ENCODE data around the gene OTULIN. TPM values are rescaled to one million over a fixed set of nuclear protein-coding genes. Genes with fewer than 3 reads are reported as not detected.

OTULIN gene
- total RNA-seq, 1 donor from 2014 or later = 31.1 TPM

GRCh38 chr5:14685757-14686156 lies 21.2 kb downstream of the OTULIN start:
- Mint-ChIP-seq H3K36me3 (peaks cover 18% of the 10 kb centered on the region), H3K9me3 (no peaks in the 10 kb centered on the region), H3K27me3 (no peaks in the 10 kb centered on the region), H3K4me1 (ENCODE audit: unreplicated experiment) (peaks cover 11% of the 10 kb centered on the region), H3K27ac (no peak overlapping the region), H3K4me3 (peak overlapping the region; percentile 24)
- peak; percentile 82 for TF ChIP-seq CTCF (conservative IDR thresholded peaks at IDR 0.05)
- DNase-seq (ENCODE audit: extremely low spot score, unreplicated experiment) = no peak

- TF ChIP-seq CTCF (conservative IDR thresholded peaks at IDR 0.05) = no peak
- no peak for DNase-seq (ENCODE audit: extremely low spot score, unreplicated experiment)
- peaks cover 25% of the 10 kb centered on the region for H3K36me3 Mint-ChIP-seq
- H3K4me1 Mint-ChIP-seq (ENCODE audit: unreplicated experiment) = peaks cover 11% of the 10 kb centered on the region
- H3K27ac Mint-ChIP-seq = peak overlapping the region; percentile 21
- H3K27me3 Mint-ChIP-seq = no peaks in the 10 kb centered on the region
- H3K4me3 Mint-ChIP-seq = no peak overlapping the region
- H3K9me3 Mint-ChIP-seq = no peaks in the 10 kb centered on the region
Measured at GRCh38 chr5:14686517-14686916, 22.0 kb downstream of the OTULIN start.

GRCh38 chr5:14687023-14687665 lies 22.6 kb downstream of the OTULIN start:
- TF ChIP-seq CTCF (conservative IDR thresholded peaks at IDR 0.05) = no peak
- Mint-ChIP-seq H3K27ac (no peak overlapping the region), H3K36me3 (peaks cover 30% of the 10 kb centered on the region), H3K4me3 (no peak overlapping the region), H3K4me1 (ENCODE audit: unreplicated experiment) (peaks cover 11% of the 10 kb centered on the region), H3K27me3 (no peaks in the 10 kb centered on the region), H3K9me3 (no peaks in the 10 kb centered on the region)
- no peak for DNase-seq (ENCODE audit: extremely low spot score, unreplicated experiment)

GRCh38 chr5:14693070-14693469 lies 28.6 kb downstream of the OTULIN start:
- Mint-ChIP-seq H3K27ac (no peak overlapping the region), H3K4me3 (no peak overlapping the region), H3K4me1 (ENCODE audit: unreplicated experiment) (no peaks in the 10 kb centered on the region), H3K27me3 (no peaks in the 10 kb centered on the region), H3K9me3 (no peaks in the 10 kb centered on the region), H3K36me3 (peaks cover 56% of the 10 kb centered on the region)
- no peak for DNase-seq (ENCODE audit: extremely low spot score, unreplicated experiment)
- no peak for TF ChIP-seq CTCF (conservative IDR thresholded peaks at IDR 0.05)

- Mint-ChIP-seq H3K36me3 (peaks cover 58% of the 10 kb centered on the region), H3K27me3 (no peaks in the 10 kb centered on the region), H3K4me1 (ENCODE audit: unreplicated experiment) (no peaks in the 10 kb centered on the region), H3K27ac (no peak overlapping the region), H3K9me3 (no peaks in the 10 kb centered on the region), H3K4me3 (no peak overlapping the region)
- no peak for DNase-seq (ENCODE audit: extremely low spot score, unreplicated experiment)
- no peak for TF ChIP-seq CTCF (conservative IDR thresholded peaks at IDR 0.05)
Measured at GRCh38 chr5:14695152-14695551, 30.6 kb downstream of the OTULIN start.
